Stimulated activated CD4-positive, alpha-beta T cell treated with anti-CD3 and anti-CD28 coated beads, TNF-alpha, amount 100 ng/mL, for 48 hours (primary cell): ENCODE measurements around the gene STUM.
"Not testable (repeated sequence)": the region's sequence is repeated elsewhere in the genome, so short reads cannot be mapped to it uniquely, and the experiment has no call there.

Experiments
- DNase-seq, 3 donors: peaks; one replicate each; pipeline ENCODE4 v3.0.0-alpha.2; 2020; ENCODE audit warnings: low read depth in 3 of 3

The STUM gene

GRCh38 chr1:226580625-226581270 is 32.2 kb downstream of the STUM start:
- no peak for DNase-seq

GRCh38 chr1:226581650-226582330 is 33.2 kb downstream of the STUM start:
- no peak for DNase-seq

GRCh38 chr1:226582966-226583365 is 34.4 kb downstream of the STUM start:
- DNase-seq: no peak

GRCh38 chr1:226584164-226584563 is 35.6 kb downstream of the STUM start:
- DNase-seq: no peak

- no peak for DNase-seq
Measured at GRCh38 chr1:226586116-226586515, 37.6 kb downstream of the STUM start.

- DNase-seq: no peak
Measured at GRCh38 chr1:226586650-226587422, 38.3 kb downstream of the STUM start.

- DNase-seq: no peak
Measured at GRCh38 chr1:226588484-226588883, 39.9 kb downstream of the STUM start.

GRCh38 chr1:226589008-226589733 is 40.6 kb downstream of the STUM start:
- no peak for DNase-seq

- DNase-seq: no peak
Measured at GRCh38 chr1:226590614-226591013, 42.0 kb downstream of the STUM start.

- DNase-seq: no peak
Measured at GRCh38 chr1:226593541-226593940, 45.0 kb downstream of the STUM start.

- no peak for DNase-seq
Measured at GRCh38 chr1:226596531-226597165, 48.1 kb downstream of the STUM start.

- DNase-seq: no peak
Measured at GRCh38 chr1:226597616-226598454, 49.3 kb downstream of the STUM start.

GRCh38 chr1:226598455-226598849 is 49.9 kb downstream of the STUM start:
- DNase-seq: no peak

GRCh38 chr1:226598955-226599354 is 50.4 kb downstream of the STUM start:
- not testable (repeated sequence) for DNase-seq

GRCh38 chr1:226599636-226600238 is 51.2 kb downstream of the STUM start:
- no peak for DNase-seq

- no peak for DNase-seq
Measured at GRCh38 chr1:226600254-226600653, 51.7 kb downstream of the STUM start.

GRCh38 chr1:226601456-226601855 is 52.9 kb downstream of the STUM start:
- no peak for DNase-seq

GRCh38 chr1:226602186-226603021 is 53.8 kb downstream of the STUM start:
- DNase-seq: no peak
